NCI-H226 (cell line): ENCODE measurements around the gene NECTIN1.

Source experiments
- DNase-seq: peaks from one replicate; pipeline ENCODE4 v3.0.0-alpha.2; 2015

The NECTIN1 gene

GRCh38 chr11:119635776-119636175 lies 93.2 kb downstream of the NECTIN1 start:
- no peak for DNase-seq

DNA sequence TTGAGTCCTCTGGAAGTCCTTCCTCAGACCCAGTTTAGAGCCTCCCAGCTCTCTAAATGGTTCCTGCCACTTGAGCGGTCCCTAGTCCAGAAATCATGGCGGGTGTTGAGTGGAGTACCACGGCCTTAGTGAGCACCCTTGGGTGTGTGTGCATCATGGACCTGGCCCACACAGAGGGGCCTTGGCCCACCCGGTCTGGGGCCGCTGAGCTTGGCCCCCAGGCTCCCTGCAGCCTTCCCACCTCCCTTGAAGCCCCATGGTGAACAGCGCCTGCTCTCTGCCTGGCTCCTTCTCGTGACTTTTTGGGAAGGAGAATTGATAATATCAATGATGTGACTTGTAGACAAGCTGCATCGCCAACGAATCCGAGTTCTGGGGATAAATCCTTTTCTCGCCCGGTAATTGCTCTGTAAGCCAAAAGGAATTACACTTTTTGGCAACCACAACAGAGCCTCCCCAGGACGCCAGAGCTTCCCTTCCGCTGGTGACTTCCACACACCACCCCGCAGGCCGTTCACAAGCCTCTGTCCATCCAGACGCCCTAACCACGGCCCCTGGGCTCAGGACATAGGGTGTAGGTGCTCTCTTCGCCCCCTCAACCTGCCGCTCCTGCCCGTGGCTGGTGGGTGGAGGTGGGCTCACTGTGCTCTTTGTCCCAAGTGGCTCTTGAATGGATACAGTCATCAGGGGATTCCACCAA lies 93.8 kb downstream of the NECTIN1 start:
- DNase-seq = no peak

- DNase-seq = no peak
Observed at GRCh38 chr11:119634301-119634700, 94.7 kb downstream of the NECTIN1 start.

DNA sequence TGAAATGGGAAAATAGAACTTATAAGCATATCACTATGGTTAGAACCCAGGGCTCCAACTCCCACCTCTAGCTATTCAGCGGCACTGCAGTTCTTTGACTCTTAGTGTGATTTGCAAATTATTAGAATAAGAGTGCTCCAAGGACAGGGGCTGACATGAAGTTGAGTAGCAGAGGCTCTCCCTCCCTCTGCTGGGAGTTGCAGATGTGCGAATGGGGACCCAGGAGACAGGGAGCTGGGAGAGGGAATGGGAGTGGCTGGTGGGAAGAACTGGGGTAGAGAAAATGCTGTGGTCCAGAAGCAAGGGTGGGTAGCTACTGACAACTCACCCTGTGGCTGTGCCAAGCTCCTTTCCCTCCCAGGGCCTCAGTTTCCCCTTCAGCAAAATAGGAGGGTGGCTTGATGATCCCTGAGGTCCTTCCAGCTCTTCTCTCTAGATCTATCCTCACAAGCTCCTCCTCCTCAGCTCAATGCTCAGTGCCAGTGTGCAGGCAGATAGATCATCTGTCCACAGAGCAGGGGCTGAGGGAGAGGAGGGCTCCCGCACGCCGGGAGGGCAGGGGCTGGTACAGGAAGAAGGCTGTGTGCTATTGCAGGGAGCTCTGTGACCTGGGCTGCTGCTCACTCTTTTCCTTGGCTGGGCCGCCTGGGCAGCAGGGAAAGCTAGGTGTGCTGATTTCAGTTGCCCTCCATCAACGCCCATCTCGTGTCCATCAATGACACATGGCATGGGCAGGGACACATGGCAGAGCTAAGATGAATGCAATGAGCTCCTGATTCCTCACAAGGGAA lies 99.0 kb downstream of the NECTIN1 start:
- DNase-seq = no peak

DNA sequence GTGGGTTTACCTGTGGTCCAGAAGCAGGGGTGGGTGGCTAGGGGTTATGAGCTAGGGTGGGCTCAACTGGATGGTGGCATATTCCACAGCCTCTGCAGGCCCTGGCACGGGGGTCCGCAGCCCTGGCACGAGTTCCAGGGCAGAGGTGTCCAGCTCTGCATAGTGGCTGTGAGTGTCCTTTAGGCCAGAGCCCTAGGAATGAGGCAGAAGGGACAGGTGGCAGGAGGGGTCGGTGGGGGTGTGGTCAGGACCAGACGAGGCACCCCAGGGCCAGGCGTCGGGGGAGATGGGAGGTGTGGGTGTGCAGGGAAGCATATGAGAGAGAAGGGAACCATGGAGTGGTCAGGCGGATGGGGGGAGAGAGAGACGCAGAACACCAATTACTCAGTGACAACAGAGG lies 99.9 kb downstream of the NECTIN1 start:
- DNase-seq = no peak

DNA sequence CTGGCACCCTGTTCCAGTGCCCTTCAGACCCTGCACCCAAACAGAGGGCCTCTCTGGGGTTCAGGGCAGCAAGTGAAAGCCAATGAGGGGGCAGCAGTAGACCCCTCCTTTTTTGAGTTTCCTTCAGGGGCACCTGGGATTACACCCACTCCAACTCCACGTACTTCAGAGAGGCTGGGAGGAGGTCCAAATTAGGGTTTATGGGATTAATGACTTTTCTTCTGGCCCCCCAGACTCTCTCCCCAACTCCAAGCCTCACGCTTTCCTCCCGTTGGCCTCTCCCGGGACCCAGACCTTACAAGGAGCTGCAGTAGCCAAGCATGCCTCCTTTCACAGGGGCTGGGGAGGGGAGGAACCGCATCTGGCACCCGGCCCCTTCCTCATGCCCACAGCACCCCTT lies 101.7 kb downstream of the NECTIN1 start:
- DNase-seq = no peak

DNA sequence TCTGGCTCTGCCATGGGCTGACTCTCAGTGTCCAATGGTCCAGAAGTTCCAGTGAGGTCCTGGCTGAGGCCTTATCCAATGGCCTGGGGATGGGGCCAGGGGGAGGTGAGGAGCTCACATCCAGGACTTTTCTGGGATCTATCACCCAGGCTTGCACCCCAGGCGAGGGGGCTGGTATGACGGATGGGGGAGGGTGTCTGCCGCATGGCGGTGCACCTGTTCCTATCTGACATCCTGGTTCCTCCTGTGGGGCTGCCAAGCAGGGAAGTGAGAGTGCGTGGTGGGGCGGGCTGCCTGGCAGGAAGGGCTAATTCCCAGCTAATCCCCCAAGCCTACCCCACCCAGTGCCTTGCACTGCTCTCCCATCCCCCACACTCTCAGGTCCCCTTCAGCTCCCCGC lies 102.1 kb downstream of the NECTIN1 start:
- DNase-seq = no peak

- DNase-seq = no peak
Observed at GRCh38 chr11:119626197-119626841, 102.7 kb downstream of the NECTIN1 start.

- no peak for DNase-seq
Observed at GRCh38 chr11:119625206-119625978, 103.6 kb downstream of the NECTIN1 start.

- DNase-seq = no peak
Observed at GRCh38 chr11:119624629-119625028, 104.4 kb downstream of the NECTIN1 start.

- DNase-seq = no peak
Observed at GRCh38 chr11:119624102-119624615, 104.8 kb downstream of the NECTIN1 start.

- no peak for DNase-seq
Observed at GRCh38 chr11:119623682-119624081, 105.3 kb downstream of the NECTIN1 start.

- DNase-seq = no peak
Observed at GRCh38 chr11:119622454-119623143, 106.4 kb downstream of the NECTIN1 start.

DNA sequence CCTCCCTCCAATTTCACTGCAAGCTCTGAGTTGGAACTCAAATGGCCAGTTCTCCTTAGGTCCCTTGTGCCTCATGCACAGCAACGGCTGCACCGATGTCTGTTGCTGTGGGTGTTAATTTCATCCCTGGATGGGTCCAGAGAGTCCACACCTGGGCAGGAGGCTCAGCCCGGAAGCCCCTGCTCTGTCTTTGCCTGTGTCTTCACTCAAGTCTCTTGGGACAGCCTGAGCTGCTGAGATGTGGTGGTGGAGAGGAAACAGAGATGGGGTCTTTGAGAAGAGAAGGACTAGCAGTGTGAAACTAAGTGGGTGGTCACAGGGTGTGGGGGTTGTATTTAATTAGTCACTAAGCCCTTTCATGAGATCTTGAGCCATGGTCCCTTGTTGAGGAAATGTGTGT lies 109.3 kb downstream of the NECTIN1 start:
- no peak for DNase-seq

DNA sequence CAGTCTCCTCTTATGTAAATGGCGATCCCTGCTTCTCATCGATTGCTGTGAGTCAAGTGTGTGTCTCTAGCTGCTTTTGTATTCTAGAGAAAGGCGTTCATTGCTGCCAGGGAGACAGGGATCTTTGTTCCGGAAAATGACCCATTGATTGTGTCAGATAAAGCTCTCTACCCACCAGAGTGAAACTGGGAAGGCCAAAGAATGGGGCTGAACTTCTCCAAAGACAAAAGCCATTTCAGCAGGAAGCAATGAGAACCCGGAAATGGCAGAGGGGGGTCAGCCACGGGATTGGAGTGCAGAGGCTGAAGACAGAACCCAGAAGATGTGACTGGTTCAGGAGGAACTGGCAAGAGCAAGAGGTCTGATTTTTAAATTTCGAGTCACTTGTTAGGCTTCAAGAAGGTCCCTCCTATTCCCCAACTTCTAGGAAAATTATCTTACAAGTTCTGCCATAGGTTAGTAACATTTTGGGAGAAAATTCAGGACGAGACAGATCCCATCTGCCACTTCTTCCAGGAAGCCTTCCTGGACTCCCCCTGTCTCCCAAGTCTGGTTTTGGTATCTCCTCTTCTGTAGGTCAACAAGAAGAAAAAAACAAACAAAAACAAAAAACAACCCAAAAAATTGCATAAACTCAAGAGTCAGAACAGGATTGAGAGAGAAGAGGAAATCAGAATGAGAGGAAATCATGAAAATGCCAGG lies 110.6 kb downstream of the NECTIN1 start:
- DNase-seq = no peak

DNA sequence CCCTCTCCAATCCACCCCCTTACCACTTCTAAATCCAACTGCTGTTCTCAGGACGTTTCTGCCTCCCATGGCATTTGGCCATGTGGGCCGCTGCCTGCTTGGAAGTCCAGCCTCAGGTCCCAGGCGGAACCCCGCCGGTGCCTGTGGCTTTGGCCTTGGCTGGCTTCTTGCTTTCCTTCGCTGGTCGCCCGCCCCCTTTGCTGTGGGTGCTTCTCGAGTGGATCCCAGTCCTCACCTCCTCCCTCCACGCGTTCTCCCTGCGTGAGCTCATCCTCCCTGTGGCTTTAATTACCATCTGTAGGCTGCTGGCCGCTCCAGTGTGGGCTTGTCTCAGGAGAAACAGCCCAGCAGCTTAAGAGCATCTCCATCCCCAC lies 111.7 kb downstream of the NECTIN1 start:
- DNase-seq = no peak

- DNase-seq = no peak
Observed at GRCh38 chr11:119616586-119617339, 112.2 kb downstream of the NECTIN1 start.

- DNase-seq = no peak
Observed at GRCh38 chr11:119615882-119616196, 113.2 kb downstream of the NECTIN1 start.

- DNase-seq = peak; percentile 87
Observed at GRCh38 chr11:119615003-119615881, 113.8 kb downstream of the NECTIN1 start.
